Right atrium auricular region (tissue), 2 donors: ENCODE measurements around the gene CCDC181. TPM values are rescaled to one million over a fixed set of nuclear protein-coding genes. Genes with fewer than 3 reads are reported as not detected.

Source experiments
- DNase-seq: peaks from one replicate; pipeline ENCODE4 v3.0.0-alpha.2; 2019; ENCODE audit warnings: low spot score
- H3K27ac ChIP-seq, 2 donors: fragments of 200-600 bp; sonication (generic); 1 replicate in 1 of 2; 2 replicates in 1 of 2; pipeline ENCODE4 v1.5.1; 2016 to 2019
- H3K27me3 ChIP-seq, 2 donors: fragments of 200-600 bp; sonication (generic); one replicate each; pipeline versions ENCODE4 v1.5.1 to v1.6.0; 2017 to 2019
- H3K36me3 ChIP-seq: fragments of 200-600 bp; sonication (generic); one replicate; pipeline ENCODE4 v1.5.1; 2016
- H3K4me1 ChIP-seq, 2 donors: fragments of 200-600 bp; sonication (generic); one replicate each; pipeline versions ENCODE4 v1.5.1 to v1.6.0; 2017 to 2019
- H3K4me3 ChIP-seq, 2 donors: fragments of 200-600 bp; sonication (generic); 1 replicate in 1 of 2; 2 replicates in 1 of 2; pipeline ENCODE4 v1.5.1; 2017 to 2019; ENCODE audit warnings: mild to moderate bottlenecking in 1 of 2, moderate library complexity in 1 of 2
- H3K9me3 ChIP-seq, 2 donors: fragments of 200-600 bp; sonication (generic); one replicate each; pipeline ENCODE4 v1.5.1; 2019
- total RNA-seq, 2 donors: library from RNA; depleted of rRNA; stranded (reverse); fragments of >200 nt; gene quantifications; one replicate each; pipeline ENCODE4 v1.1.0, GENCODE V29; 2016
- TF ChIP-seq, protein P1 (sequence below), 2 donors: fragments of 200-600 bp; sonication (generic); IDR thresholded peaks; one replicate each; pipeline ENCODE4 v1.5.1; 2019; ENCODE audit warnings: antibody characterized with exemption in 2 of 2

The CCDC181 gene
- total RNA-seq, 2 donors from 2014 or later, result 0.37 to 1.9 TPM

DNA sequence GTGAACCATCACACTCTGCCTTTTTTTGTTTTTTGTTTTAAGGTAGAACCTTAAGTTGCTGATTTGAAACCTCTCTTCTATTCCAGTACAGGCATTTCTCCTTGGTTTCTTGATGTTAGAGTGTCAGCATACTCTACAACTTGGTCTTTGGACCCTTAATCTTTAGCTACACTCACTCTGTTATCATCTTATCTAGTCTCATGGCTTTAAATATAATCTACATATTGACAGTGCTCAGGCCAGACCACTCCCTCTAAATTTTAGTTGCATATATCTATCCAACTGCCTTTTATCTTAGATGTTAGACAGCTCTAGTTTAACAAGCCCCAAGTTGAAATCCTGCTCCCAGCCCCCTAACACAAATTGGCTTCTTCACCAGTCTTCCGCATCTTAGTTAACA, 81.8 kb downstream of the CCDC181 start:
- Histone ChIP-seq H3K4me3 (no peak overlapping the region), H3K9me3 (no peaks in the 10 kb centered on the region), H3K27me3 (no peaks in the 10 kb centered on the region), H3K36me3 (no peaks in the 10 kb centered on the region), H3K27ac (no peak overlapping the region), H3K4me1 (no peaks in the 10 kb centered on the region)
- no peak for DNase-seq
- TF ChIP-seq, protein P1, sequence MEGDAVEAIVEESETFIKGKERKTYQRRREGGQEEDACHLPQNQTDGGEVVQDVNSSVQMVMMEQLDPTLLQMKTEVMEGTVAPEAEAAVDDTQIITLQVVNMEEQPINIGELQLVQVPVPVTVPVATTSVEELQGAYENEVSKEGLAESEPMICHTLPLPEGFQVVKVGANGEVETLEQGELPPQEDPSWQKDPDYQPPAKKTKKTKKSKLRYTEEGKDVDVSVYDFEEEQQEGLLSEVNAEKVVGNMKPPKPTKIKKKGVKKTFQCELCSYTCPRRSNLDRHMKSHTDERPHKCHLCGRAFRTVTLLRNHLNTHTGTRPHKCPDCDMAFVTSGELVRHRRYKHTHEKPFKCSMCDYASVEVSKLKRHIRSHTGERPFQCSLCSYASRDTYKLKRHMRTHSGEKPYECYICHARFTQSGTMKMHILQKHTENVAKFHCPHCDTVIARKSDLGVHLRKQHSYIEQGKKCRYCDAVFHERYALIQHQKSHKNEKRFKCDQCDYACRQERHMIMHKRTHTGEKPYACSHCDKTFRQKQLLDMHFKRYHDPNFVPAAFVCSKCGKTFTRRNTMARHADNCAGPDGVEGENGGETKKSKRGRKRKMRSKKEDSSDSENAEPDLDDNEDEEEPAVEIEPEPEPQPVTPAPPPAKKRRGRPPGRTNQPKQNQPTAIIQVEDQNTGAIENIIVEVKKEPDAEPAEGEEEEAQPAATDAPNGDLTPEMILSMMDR (IDR thresholded peaks at IDR 0.05), result no peak

Other genes starting within 250 kb of the CCDC181 start
- gene NME7, start 59.7 kb downstream of the CCDC181 start, total RNA-seq, result 10 to 100 TPM in 1 of 2 donors, 1 to 10 TPM in 1; 9.1 to 10.4 TPM
- gene BLZF1, start 59.3 kb downstream of the CCDC181 start, total RNA-seq, result 10 to 100 TPM; 14.6 to 18.4 TPM
- gene SLC19A2, start 58.5 kb upstream of the CCDC181 start, total RNA-seq, result 10 to 100 TPM; 23.5 to 24.1 TPM
- 10 to 100 TPM in 1 of 2 donors, 1 to 10 TPM in 1; 4.9 to 55.5 TPM for gene F5, start 159.0 kb upstream of the CCDC181 start, total RNA-seq
- 10 to 100 TPM; 13.7 to 16.7 TPM for gene SELP, start 202.7 kb upstream of the CCDC181 start, total RNA-seq